Measurements from ENCODE around the gene ADAMTS14.

GRCh38 chr10:70750156-70750703 lies 77.9 kb downstream of the ADAMTS14 start:
- TF ChIP-seq CTCF (IDR thresholded peaks at IDR 0.05; ENCODE audit: insufficient read depth, low read depth, low read length), result no peak
- no peak for TF ChIP-seq EZH2 (IDR thresholded peaks at IDR 0.05; ENCODE audit: insufficient read depth, low read length)

Measured in astrocyte (in vitro differentiated cells and primary cell).